Measurements from ENCODE around the gene B3GNT8. TPM values are rescaled to one million over a fixed set of nuclear protein-coding genes. Genes with fewer than 3 reads are reported as not detected.
"Not testable (repeated sequence)": the region's sequence is repeated elsewhere in the genome, so short reads cannot be mapped to it uniquely, and the experiment has no call there.

The B3GNT8 gene, protein sequence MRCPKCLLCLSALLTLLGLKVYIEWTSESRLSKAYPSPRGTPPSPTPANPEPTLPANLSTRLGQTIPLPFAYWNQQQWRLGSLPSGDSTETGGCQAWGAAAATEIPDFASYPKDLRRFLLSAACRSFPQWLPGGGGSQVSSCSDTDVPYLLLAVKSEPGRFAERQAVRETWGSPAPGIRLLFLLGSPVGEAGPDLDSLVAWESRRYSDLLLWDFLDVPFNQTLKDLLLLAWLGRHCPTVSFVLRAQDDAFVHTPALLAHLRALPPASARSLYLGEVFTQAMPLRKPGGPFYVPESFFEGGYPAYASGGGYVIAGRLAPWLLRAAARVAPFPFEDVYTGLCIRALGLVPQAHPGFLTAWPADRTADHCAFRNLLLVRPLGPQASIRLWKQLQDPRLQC
- total RNA-seq (4.4 TPM), polyA plus RNA-seq (ENCODE audit: insufficient read depth, low read depth, low replicate concordance) (6.5 TPM)
- long read RNA-seq, donor 1, partial matches to known transcripts, result 0 of 1 reads
- long read RNA-seq, donor 1, other reads (novel, unspliced or antisense), result 0 of 1 reads
- long read RNA-seq, donor 2, partial matches to known transcripts, result 0 of 1 reads
- long read RNA-seq, donor 2, other reads (novel, unspliced or antisense), result 0 of 1 reads
- long read RNA-seq, donor 3, result 0 reads
- long read RNA-seq, donor 4, partial matches to known transcripts, result 0 of 2 reads
- long read RNA-seq, donor 4, other reads (novel, unspliced or antisense), result 0 of 2 reads
- long read RNA-seq, donor 5, result 0 reads
- long read RNA-seq, donor 6, partial matches to known transcripts, result 0 of 1 reads
- long read RNA-seq, donor 6, other reads (novel, unspliced or antisense), result 0 of 1 reads
- long read RNA-seq, donor 7, partial matches to known transcripts, result 5 of 10 reads
- long read RNA-seq, donor 7, other reads (novel, unspliced or antisense), result 4 of 10 reads
- long read RNA-seq, donor 8, result 0 reads
- long read RNA-seq, donor 9, result 0 reads
- long read RNA-seq, donor 10, partial matches to known transcripts, result 0 of 1 reads
- long read RNA-seq, donor 10, other reads (novel, unspliced or antisense), result 0 of 1 reads

- H3K9ac ChIP-seq (ENCODE audit: low read length in 3 of 3), result peak within 1 kb of the TSS in 2 of 3 donors; percentile 90 to 91
- FAIRE-seq (no peak), DNase-seq (peak; percentile 88 to 95 (median 90))
- H3K4me1 ChIP-seq (ENCODE audit: control insufficient read depth in 2 of 3, insufficient read depth in 2 of 3, low read depth in 1 of 3, low read length in 3 of 3), result peaks cover 0 to 29% (median 9%) of the 10 kb centered on the region in 3 donors
- H3K36me3 ChIP-seq (ENCODE audit: control insufficient read depth in 2 of 3, insufficient read depth in 3 of 3, low read length in 3 of 3), result peaks cover 0 to 25% (median 11%) of the 10 kb centered on the region in 3 donors
- H3K27ac ChIP-seq (ENCODE audit: low read depth in 2 of 2, low read length in 2 of 2), result peak within 1 kb of the TSS; percentile 79 to 85
- no peaks in the 10 kb centered on the region for H3K9me3 ChIP-seq (ENCODE audit: control insufficient read depth in 2 of 3, insufficient read depth in 1 of 3, low read length in 3 of 3)
- peak within 1 kb of the TSS; percentile 21 to 66 (median 55) for H3K4me3 ChIP-seq (ENCODE audit: low read length in 3 of 3)
- TF ChIP-seq CTCF (IDR thresholded peaks at IDR 0.05; ENCODE audit: borderline replicate concordance, extremely low read depth, insufficient read depth), result no peak
- no peaks in the 10 kb centered on the region for H3K27me3 ChIP-seq (ENCODE audit: control insufficient read depth, insufficient read depth, low read length)
- intact Hi-C loops (cut with DNase I), result no loop called here
These were observed at the start of gene B3GNT8 for GRCh38 chr19:41426952-41427646. Gene B3GNT8, minus strand, starts transcription at chr19:41427374. Its CDS starts 596 bp downstream, at chr19:41426778.

GRCh38 chr19:41476583-41476982 lies 49.4 kb upstream of the B3GNT8 start:
- DNase-seq, result no peak
- FAIRE-seq, result no peak
- Histone ChIP-seq H3K27ac (ENCODE audit: low read depth in 2 of 2, low read length in 2 of 2) (no peak overlapping the region), H3K4me3 (ENCODE audit: low read length in 3 of 3) (no peak overlapping the region), H3K27me3 (ENCODE audit: control insufficient read depth, insufficient read depth, low read length) (no peaks in the 10 kb centered on the region), H3K9ac (ENCODE audit: low read length in 3 of 3) (no peak overlapping the region), H3K4me1 (ENCODE audit: control insufficient read depth in 2 of 3, insufficient read depth in 2 of 3, low read depth in 1 of 3, low read length in 3 of 3) (no peaks in the 10 kb centered on the region), H3K9me3 (ENCODE audit: control insufficient read depth in 2 of 3, insufficient read depth in 1 of 3, low read length in 3 of 3) (no peaks in the 10 kb centered on the region), H3K36me3 (ENCODE audit: control insufficient read depth in 2 of 3, insufficient read depth in 3 of 3, low read length in 3 of 3) (no peaks in the 10 kb centered on the region)
- no peak for TF ChIP-seq CTCF (IDR thresholded peaks at IDR 0.05; ENCODE audit: borderline replicate concordance, extremely low read depth, insufficient read depth)
- intact Hi-C loops (cut with DNase I), result no loop called here

DNA sequence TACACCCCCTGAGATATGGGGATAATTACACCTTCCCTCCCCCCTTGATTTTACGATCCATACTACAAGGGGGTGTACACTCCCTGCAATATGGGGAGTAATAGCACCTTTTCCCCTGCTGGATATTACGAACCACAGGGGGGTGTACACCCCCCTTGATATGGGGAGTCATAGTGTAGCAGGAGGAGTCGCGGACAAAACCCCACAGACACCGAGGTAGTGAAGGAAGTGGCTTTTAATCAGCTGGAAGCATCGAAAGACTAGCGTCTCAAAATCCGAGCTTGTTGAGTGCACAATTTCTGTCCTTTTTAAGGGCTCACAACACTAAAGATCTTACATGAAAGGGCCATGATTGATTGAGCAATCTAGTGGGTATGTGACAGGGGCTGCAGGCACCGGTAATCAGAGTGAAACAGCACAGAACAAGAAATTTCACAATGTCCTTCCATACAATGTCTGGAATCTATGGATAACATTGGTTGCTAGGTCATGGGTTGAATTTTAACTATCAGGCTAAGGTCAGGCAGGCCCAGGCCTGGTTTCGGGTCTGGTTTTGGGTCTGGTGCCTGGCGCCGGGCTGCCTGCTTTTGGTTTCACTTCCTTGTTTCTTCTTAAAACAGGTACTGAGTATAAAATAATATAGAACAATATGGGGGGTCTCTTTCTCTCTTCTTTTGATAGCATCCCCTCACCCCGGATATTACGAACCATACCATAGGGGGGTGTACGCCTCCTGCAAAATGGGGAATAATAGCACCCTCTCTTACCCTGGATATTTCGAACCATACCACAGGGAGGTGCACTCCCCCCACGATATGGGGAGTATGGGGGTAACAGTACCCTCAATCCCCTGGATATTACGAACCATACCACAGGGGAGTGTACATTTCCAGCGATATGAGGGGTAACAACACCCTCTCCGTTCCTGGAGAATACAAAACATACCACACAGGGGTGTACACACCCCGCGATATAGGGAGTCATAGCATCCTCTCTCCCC lies 36.4 kb upstream of the B3GNT8 start:
- FAIRE-seq; H3K4me1 ChIP-seq (ENCODE audit: control insufficient read depth in 2 of 3, insufficient read depth in 2 of 3, low read depth in 1 of 3, low read length in 3 of 3); DNase-seq; intact Hi-C loops (cut with DNase I); H3K9me3 ChIP-seq (ENCODE audit: control insufficient read depth in 2 of 3, insufficient read depth in 1 of 3, low read length in 3 of 3); H3K36me3 ChIP-seq (ENCODE audit: control insufficient read depth in 2 of 3, insufficient read depth in 3 of 3, low read length in 3 of 3); H3K4me3 ChIP-seq (ENCODE audit: low read length in 3 of 3); H3K9ac ChIP-seq (ENCODE audit: low read length in 3 of 3); H3K27me3 ChIP-seq (ENCODE audit: control insufficient read depth, insufficient read depth, low read length); H3K27ac ChIP-seq (ENCODE audit: low read depth in 2 of 2, low read length in 2 of 2): not testable (repeated sequence)
